GM19035 (cell line): ENCODE data around the gene ZKSCAN1.
"Not testable (repeated sequence)": the region's sequence is repeated elsewhere in the genome, so short reads cannot be mapped to it uniquely, and the experiment has no call there.

ENCODE experiments used
- ATAC-seq: cut with Tn5 transposase; IDR thresholded peaks from one replicate; pipeline ENCODE4 v1.9.1; 2021; ENCODE audit not compliant: unreplicated experiment

ZKSCAN1 gene

GRCh38 chr7:100015232-100016214 lies at the start of gene ZKSCAN1:
TSS of gene ZKSCAN1 (plus strand) at chr7:100015596. CDS start at chr7:100023507, 7,911 bp downstream.
- ATAC-seq: peak; percentile 95

GRCh38 chr7:99969298-99969697 lies 46.1 kb upstream of the ZKSCAN1 start:
- no peak for ATAC-seq

GRCh38 chr7:99969813-99970212 lies 45.6 kb upstream of the ZKSCAN1 start:
- not testable (repeated sequence) for ATAC-seq

DNA sequence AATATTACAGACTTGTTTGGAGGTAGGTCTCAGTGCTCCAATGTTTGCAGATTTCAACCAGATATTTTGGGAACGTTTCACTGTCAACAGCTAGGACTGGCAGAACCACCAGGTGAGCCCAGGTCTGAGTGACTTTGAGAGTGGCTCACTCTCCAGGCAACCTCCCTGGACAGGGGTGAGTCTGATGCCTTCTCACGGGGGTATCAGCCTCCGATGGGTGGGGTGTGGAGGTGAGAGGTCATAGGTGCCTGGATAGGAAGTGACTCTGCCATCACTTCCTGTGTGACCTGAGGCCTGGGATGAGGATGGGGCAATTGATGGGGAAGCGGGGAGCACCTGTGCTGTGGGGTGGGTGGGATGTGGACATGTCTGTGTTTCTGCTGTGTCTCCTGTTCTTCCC lies 44.2 kb upstream of the ZKSCAN1 start:
- ATAC-seq: no peak

DNA sequence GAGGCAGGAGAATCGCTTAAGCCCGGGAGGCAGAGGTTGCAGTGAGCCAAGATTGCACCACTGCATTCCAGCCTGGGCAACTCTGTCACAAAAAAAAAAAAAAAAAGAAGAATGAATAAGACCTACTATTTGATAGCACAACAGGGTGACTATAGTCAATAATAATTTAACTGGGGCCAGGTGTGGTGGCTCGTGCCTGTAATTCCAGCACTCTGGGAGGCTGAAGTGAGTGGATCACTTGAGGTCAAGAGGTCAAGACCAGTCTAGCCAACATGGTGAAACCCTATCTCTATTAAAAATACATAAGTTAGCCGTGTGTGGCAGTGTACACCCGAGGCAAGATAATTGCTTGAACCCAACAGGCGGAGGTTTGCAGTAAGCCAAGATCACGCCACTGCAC lies 41.6 kb upstream of the ZKSCAN1 start:
- not testable (repeated sequence) for ATAC-seq

DNA sequence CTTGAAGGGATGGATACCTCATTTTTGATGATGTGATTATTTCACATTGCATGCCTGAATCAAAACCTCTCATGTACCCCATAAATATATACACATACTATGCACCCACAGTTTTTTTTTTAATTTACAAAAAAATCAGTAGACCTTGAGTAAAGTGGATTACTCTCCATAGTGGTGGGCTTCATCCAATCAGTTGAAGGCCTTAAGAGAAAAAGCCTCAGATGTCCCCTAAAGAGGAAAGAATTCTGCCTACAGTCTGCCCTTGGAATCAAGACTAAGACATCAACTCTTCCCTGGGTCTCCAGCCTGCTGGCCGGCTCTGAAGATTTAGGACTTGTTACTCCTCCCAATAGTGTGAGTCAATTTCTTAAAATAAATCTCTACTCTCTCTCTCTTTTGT lies 40.7 kb upstream of the ZKSCAN1 start:
- ATAC-seq: no peak

- ATAC-seq: no peak
These were observed 39.4 kb upstream of the ZKSCAN1 start, which contains the start of gene AZGP1 for GRCh38 chr7:99975782-99976521. TSS of gene AZGP1 (minus strand) at chr7:99976031. CDS start at chr7:99976020, 11 bp downstream.

GRCh38 chr7:99976626-99977025 lies 38.8 kb upstream of the ZKSCAN1 start:
- no peak for ATAC-seq

GRCh38 chr7:99979814-99980225 lies 35.6 kb upstream of the ZKSCAN1 start:
- not testable (repeated sequence) for ATAC-seq

DNA sequence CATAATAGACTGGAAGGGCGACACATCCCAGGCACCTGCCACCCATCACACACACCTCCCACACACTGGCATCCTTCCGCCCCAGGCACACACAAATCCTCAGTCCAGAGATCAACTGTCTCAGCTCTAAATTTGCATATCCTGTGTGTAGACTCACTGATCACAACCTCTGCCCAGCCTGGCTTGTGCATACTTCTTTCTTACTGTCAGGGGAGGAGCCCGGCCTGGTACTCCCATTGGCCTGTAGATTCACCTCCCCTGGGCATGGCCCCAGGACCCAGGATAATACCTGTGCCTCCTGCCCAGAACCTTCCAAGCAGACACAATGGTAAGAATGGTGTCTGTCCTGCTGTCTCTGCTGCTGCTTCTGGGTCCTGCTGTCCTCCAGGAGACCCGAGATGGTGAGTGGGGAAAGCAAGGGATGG lies 34.9 kb upstream of the ZKSCAN1 start:
- ATAC-seq: not testable (repeated sequence)

GRCh38 chr7:99981066-99981465 lies 34.3 kb upstream of the ZKSCAN1 start:
- ATAC-seq: not testable (repeated sequence)

DNA sequence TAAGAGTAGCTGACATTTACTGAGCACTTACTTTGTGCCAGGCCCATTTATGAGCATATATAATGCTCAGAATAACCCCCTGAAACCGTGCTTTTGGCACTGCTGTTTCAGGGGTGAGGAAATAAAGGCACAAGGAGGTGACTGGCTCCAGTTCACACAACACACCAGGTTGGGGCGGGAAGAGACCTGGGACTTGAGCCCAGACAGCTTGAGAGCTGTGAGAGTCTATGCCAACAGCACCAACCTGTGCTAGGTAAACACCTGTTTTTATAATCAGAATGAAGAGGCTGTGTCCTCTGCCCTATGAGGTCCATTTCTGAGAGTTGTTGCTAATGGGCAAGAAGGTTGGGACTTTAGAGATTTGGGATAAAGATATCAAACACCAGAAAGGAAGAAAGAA lies 30.8 kb upstream of the ZKSCAN1 start:
- ATAC-seq: no peak

DNA sequence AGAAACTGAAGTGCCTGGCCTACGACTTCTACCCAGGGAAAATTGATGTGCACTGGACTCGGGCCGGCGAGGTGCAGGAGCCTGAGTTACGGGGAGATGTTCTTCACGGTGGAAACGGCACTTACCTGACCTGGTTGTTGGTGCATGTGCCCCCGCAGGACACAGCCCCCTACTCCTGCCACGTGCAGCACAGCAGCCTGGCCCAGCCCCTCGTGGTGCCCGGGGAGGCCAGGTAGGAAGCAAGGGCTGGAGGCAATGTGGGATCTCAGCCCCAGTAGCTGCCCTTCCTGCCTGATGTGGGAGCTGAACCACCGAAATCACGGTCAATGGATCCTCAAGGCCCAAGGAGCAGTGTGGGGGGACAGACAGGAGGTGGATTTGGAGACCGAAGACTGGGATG lies 28.1 kb upstream of the ZKSCAN1 start:
- not testable (repeated sequence) for ATAC-seq

DNA sequence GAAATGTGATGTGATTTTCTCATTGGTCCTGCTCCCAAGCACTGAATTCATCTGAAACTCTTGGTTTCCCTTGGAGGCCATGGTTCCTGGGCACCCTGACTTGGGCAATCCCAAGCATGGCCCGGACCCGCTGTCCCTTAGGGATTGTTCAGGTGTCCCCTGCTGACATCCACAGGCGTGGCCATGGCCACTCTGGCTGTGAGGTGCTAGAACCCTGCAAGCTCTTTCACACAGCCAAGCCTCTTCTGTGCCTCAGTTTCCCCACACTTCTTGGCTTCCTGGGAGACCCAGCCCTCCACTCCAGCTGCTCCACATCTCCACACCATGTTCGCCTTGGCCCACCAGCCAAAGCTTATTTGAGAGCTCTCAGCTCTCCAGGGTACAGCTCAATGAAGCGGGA lies 27.6 kb upstream of the ZKSCAN1 start:
- ATAC-seq: no peak

GRCh38 chr7:99990460-99990852 lies 24.9 kb upstream of the ZKSCAN1 start:
- ATAC-seq: no peak

DNA sequence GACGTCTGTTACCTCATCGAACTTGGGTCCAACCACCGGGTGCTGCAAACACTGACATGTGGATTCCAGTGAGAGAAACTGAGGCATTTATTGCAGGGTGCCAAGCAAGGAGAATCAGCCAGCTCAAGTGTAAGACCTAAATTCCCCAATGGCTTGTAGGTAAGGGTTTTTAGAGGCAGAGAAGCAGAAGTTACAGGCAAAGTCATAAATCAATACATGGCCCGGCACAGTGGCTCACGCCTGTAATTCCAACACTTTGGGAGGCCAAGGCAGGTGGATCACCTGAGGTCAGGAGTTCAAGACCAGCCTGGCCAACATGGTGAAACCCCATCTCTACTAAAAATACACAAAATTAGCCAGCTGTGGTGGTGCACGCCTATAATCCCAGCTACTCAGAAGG lies 23.9 kb upstream of the ZKSCAN1 start:
- not testable (repeated sequence) for ATAC-seq

GRCh38 chr7:99992330-99993038 lies 22.9 kb upstream of the ZKSCAN1 start:
- no peak for ATAC-seq

DNA sequence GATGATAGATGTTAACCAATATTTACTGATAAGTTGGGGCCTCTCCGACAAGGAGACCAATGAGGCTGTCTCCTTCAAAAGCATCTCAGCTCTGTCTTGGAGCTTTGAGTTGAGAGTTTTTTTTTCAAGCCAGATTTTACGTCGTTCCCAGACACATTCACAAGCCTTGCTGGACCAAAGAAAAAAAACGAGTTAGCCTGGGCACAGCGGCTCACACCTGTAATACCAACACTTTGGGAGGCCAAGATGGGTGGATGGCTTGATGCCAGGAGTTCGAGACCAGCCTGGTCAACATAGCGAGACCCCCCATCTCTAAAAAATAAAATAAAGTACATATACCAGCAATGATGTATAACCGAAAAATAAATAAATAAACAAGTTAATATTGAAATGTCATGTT lies 20.6 kb upstream of the ZKSCAN1 start:
- ATAC-seq: no peak

GRCh38 chr7:99996755-99997544 lies 18.4 kb upstream of the ZKSCAN1 start:
- no peak for ATAC-seq

GRCh38 chr7:99997545-99998137 lies 17.8 kb upstream of the ZKSCAN1 start:
- ATAC-seq: no peak
